Body of pancreas (tissue), 4 donors: ENCODE results near the gene SPSB1. TPM values are rescaled to one million over a fixed set of nuclear protein-coding genes. Genes with fewer than 3 reads are reported as not detected.

Source experiments
- ATAC-seq: fragments of 150-250 bp; one replicate; pipeline ENCODE4 v1.9.1; 2016
- DNase-seq, 4 donors: peaks; one replicate each; pipeline ENCODE4 v3.0.0-alpha.2; 2019
- H3K27ac ChIP-seq, 4 donors: fragments of 200-600 bp; sonication (generic); 1 replicate in 3 of 4; 2 replicates in 1 of 4; pipeline versions ENCODE4 v1.5.1 to v1.6.1; 2016 to 2019; ENCODE audit warnings: mild to moderate bottlenecking in 1 of 4, mixed read lengths in 1 of 4, moderate library complexity in 1 of 4
- H3K27me3 ChIP-seq, 2 donors: fragments of 200-600 bp; sonication (generic); one replicate each; pipeline ENCODE4 v1.6.0; 2016; ENCODE audit warnings: mild to moderate bottlenecking in 1 of 2
- H3K36me3 ChIP-seq, 2 donors: fragments of 200-600 bp; sonication (generic); replicated peaks in 1 of 2; 2 replicates each; pipeline ENCODE4 v1.5.1; 2016; ENCODE audit warnings: low read depth in 2 of 2; ENCODE audit not compliant: insufficient read depth in 1 of 2
- H3K4me1 ChIP-seq: fragments of 200-600 bp; sonication (generic); one replicate; pipeline ENCODE4 v1.6.0; 2016
- H3K4me3 ChIP-seq, 2 donors: fragments of 200-600 bp; sonication (generic); 1 replicate in 1 of 2; 2 replicates in 1 of 2; pipeline ENCODE4 v1.5.1; 2016 to 2019
- H3K9me3 ChIP-seq, 3 donors: fragments of 200-600 bp; sonication (generic); 1 replicate in 2 of 3; 2 replicates in 1 of 3; pipeline ENCODE4 v1.5.1; 2016
- POLR2A ChIP-seq, 3 donors: fragments of 450-650 bp; IDR thresholded peaks; one replicate each; pipeline ENCODE4 v1.6.1; 2016; ENCODE audit warnings: antibody characterized with exemption in 3 of 3, mild to moderate bottlenecking in 2 of 3
- WGBS, 2 donors: methylation state at CpG; one replicate each; pipeline ENCODE4 v1.1.5; 2017; 5-methylcytosine and 5-hydroxymethylcytosine counted together
- intact Hi-C: fragments of 100-400 bp; cut with DNase I; formaldehyde crosslinking; loops from one replicate; pipeline ENCODE4 v1.15.1; 2023
- total RNA-seq, 2 donors: library from RNA; depleted of rRNA; stranded (reverse); fragments of >200 nt; gene quantifications; one replicate each; pipeline ENCODE4 v1.1.0, GENCODE V29; 2016
- TF ChIP-seq, protein P1 (sequence below), 7 experiments: fragments of 450-650 bp in 4 of 7; fragments of 200-600 bp in 3 of 7; sonication (generic) in 3 of 7; IDR thresholded peaks; one replicate each; pipeline ENCODE4 v1.5.1; 2016 to 2019; ENCODE audit warnings: antibody characterized with exemption in 7 of 7

The SPSB1 gene
- total RNA-seq, 2 donors from 2014 or later = 14.5 to 16.5 TPM

DNA sequence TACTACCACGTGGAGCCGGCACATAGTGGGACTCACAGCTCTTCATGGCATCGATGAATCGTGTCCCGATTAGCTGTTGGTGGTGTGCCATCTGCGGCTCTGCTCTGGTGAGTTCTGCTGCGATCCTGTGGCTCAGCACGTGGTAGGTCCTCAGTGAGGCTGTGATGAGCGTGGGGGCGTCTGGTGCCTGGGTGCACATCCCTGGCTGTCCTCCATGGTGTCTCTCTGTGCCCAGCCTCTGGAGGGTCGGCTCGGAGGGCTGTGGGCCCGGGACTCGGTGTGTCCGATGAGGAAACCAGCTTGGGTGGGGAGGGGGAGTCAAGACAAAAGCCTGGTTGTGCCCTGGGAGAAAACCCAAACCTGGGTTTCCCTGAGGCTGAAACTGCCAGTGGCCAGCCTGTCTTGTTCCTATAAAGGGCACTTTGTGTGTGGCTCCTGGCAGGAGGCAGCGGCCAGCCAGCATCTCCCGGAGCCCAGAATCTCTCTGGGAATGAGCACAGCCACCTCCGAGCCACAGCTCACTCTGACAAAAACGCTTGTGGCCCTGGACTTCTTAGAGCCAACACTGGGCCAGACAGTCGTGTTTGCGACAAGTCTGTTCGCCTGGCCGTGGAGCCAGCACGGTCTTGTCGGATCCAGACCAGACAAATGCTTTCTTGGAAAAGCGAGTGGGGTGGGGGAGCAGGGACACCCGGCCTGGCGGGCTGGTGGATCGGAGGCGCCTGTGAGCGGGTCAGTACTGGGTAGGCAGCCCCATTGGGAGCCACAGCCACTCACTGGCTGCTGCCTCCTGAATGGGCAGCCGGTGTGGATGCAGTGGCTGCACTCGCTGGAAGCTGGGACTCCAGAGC, 31.8 kb downstream of the SPSB1 start:
- H3K4me1 ChIP-seq = peaks cover 38% of the 10 kb centered on the region
- ATAC-seq (no peak), DNase-seq (no peak)
- no peak overlapping the region for H3K27ac ChIP-seq
- no peak for TF ChIP-seq POLR2A (IDR thresholded peaks at IDR 0.05)
- TF ChIP-seq, protein P1, sequence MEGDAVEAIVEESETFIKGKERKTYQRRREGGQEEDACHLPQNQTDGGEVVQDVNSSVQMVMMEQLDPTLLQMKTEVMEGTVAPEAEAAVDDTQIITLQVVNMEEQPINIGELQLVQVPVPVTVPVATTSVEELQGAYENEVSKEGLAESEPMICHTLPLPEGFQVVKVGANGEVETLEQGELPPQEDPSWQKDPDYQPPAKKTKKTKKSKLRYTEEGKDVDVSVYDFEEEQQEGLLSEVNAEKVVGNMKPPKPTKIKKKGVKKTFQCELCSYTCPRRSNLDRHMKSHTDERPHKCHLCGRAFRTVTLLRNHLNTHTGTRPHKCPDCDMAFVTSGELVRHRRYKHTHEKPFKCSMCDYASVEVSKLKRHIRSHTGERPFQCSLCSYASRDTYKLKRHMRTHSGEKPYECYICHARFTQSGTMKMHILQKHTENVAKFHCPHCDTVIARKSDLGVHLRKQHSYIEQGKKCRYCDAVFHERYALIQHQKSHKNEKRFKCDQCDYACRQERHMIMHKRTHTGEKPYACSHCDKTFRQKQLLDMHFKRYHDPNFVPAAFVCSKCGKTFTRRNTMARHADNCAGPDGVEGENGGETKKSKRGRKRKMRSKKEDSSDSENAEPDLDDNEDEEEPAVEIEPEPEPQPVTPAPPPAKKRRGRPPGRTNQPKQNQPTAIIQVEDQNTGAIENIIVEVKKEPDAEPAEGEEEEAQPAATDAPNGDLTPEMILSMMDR (IDR thresholded peaks at IDR 0.05) = no peak
- intact Hi-C loops = no loop called here
- H3K4me3 ChIP-seq = no peak overlapping the region
- no peaks in the 10 kb centered on the region for H3K27me3 ChIP-seq
- no peaks in the 10 kb centered on the region for H3K36me3 ChIP-seq
- no peaks in the 10 kb centered on the region for H3K9me3 ChIP-seq
- WGBS, 2 donors = 85 to 93% methylated on average over 12 to 33 of the region's 33 CpGs

DNA sequence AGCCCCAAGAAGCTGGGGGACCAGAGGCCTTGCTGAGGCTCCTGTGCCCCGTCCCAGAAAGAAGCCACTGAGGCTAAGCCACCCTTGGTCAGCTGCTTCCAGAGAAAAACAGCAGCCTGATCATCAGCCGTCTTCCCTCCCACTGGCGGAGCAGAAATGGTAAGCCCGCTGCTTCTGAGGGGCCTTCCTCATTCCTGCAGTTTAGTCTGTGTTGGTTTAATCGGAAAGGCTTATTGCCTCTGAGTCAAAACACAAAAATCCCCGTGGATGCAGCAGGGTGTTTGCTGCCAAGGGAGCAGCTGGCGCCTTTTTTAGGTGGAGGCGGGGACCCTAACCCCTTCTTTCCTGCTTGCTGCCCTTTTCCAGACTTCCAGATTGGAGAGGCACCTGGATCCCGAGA, 33.9 kb downstream of the SPSB1 start:
- intact Hi-C loops = no loop called here
- H3K9me3 ChIP-seq = no peaks in the 10 kb centered on the region
- H3K36me3 ChIP-seq = no peaks in the 10 kb centered on the region
- no peak overlapping the region for H3K4me3 ChIP-seq
- no peak for DNase-seq
- no peaks in the 10 kb centered on the region for H3K27me3 ChIP-seq
- 75 to 87% methylated on average over 8 to 9 of the region's 9 CpGs for WGBS, 2 donors
- H3K27ac ChIP-seq = no peak overlapping the region
- TF ChIP-seq, protein P1 (IDR thresholded peaks at IDR 0.05) = no peak
- no peak for TF ChIP-seq POLR2A (IDR thresholded peaks at IDR 0.05)
- ATAC-seq = no peak
- H3K4me1 ChIP-seq = peaks cover 19% of the 10 kb centered on the region

DNA sequence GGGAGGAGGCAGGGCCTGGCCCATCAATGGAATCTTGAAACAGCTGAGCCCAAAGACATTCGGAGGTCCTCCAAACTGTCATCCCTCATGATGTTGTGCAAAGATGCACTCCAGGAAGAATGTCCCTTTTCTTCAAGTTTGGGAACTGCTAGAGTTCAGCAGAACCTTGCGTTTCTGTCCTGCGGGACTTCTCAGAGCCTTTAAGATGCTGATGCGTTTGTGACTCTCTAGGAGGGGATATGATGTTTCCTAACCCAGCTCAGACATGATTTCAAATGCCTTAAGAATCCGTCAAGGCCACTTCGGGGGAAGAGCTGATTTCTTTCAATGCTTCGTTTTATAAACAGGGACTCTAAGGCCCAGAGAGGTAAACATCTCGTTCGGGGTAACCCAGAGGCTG, 35.5 kb downstream of the SPSB1 start:
- H3K9me3 ChIP-seq = no peaks in the 10 kb centered on the region
- H3K4me3 ChIP-seq = no peak overlapping the region
- intact Hi-C loops = no loop called here
- no peak for DNase-seq
- H3K36me3 ChIP-seq = no peaks in the 10 kb centered on the region
- peaks cover 5% of the 10 kb centered on the region for H3K4me1 ChIP-seq
- no peaks in the 10 kb centered on the region for H3K27me3 ChIP-seq
- no peak for TF ChIP-seq POLR2A (IDR thresholded peaks at IDR 0.05)
- TF ChIP-seq, protein P1 (IDR thresholded peaks at IDR 0.05) = no peak
- ATAC-seq = no peak
- no peak overlapping the region for H3K27ac ChIP-seq
- 91 to 92% methylated on average over 9 of the region's 9 CpGs for WGBS, 2 donors

DNA sequence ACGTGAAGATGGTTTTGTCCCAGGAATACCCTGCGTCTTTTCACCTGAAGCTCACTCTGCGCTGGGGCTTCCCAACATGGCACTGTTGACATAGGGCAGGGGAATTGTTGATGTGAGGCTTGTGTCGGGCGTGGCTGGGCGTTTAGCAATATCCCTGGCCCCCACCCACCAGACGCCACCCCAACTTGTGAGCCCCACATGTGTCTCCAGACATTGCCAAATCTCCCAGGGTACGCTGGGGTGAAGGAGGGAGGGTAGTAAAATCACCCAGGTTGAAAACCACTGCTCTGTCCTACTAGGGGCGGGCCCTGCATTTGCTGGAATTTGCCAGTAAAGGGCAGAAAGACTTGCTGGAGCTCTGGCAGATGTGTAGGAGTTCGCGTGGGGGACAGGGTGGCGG, 36.0 kb downstream of the SPSB1 start:
- no peak overlapping the region for H3K27ac ChIP-seq

More for the DNA sequence above, 36.0 kb downstream of the SPSB1 start:
- 86 to 91% methylated on average over 11 to 12 of the region's 12 CpGs for WGBS, 2 donors
- H3K36me3 ChIP-seq = no peaks in the 10 kb centered on the region
- DNase-seq = no peak
- no peaks in the 10 kb centered on the region for H3K9me3 ChIP-seq
- no peaks in the 10 kb centered on the region for H3K27me3 ChIP-seq
- no peak for ATAC-seq
- peaks cover 4% of the 10 kb centered on the region for H3K4me1 ChIP-seq
- H3K4me3 ChIP-seq = no peak overlapping the region
- no peak for TF ChIP-seq POLR2A (IDR thresholded peaks at IDR 0.05)
- TF ChIP-seq, protein P1 (IDR thresholded peaks at IDR 0.05) = no peak
- intact Hi-C loops = no loop called here
